Caki2 (cell line): ENCODE results near the gene SPATA7. TPM values are rescaled to one million over a fixed set of nuclear protein-coding genes. Genes with fewer than 3 reads are reported as not detected.

Experiments
- DNase-seq: peaks from one replicate; pipeline ENCODE4 v3.0.0-alpha.2; 2015; ENCODE audit warnings: low read depth
- in situ Hi-C: cut with HindIII; loops from 2 replicates; pipeline ENCODE4 v1.10.0; 2016; ENCODE audit warnings: low sequenced_read_pairs, low pct_unique_long_range_greater_than_20kb, mixed read lengths
- total RNA-seq: library from RNA; depleted of rRNA; stranded (reverse); fragments of >200 nt; shearing (Covaris generic); gene quantifications from 2 replicates; pipeline ENCODE4 v1.2.3, GENCODE V29; 2014; ENCODE audit warnings: low replicate concordance

SPATA7 gene
- total RNA-seq, 1 experiment from 2014 or later, result 16.0 TPM

- peak; percentile 25 for DNase-seq
- in situ Hi-C loops, result no loop called here
These were observed 3.4 kb downstream of the SPATA7 start for GRCh38 chr14:88388741-88389282.

GRCh38 chr14:88392609-88393008 lies 7.2 kb downstream of the SPATA7 start:
- no peak for DNase-seq
- in situ Hi-C loops, result no loop called here

DNA sequence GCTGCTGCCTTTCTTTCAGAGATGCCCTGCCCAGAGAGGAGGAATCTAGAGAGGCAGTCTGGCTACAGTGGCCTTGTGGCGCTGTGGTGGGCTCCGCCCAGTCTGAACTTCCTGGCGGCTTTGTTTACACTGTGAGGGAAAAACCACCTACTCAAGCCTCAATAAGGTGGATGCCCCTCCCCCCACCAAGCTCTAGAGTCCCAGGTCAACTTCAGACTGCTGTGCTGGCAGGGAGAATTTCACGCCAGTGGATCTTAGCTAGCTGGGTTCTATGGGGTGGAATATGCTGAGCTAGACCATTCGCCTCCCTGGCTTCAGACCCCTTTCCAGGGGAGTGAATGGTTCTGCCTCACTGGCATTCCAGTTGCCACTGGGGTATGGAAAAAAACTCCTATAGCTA lies 25.6 kb downstream of the SPATA7 start:
- in situ Hi-C loops, result no loop called here
- no peak for DNase-seq

- no peak for DNase-seq
- in situ Hi-C loops, result no loop called here
These were observed 32.1 kb downstream of the SPATA7 start for GRCh38 chr14:88417594-88417993.

GRCh38 chr14:88420187-88420586 lies 34.7 kb downstream of the SPATA7 start:
- DNase-seq, result no peak
- in situ Hi-C loops, result no loop called here

GRCh38 chr14:88421286-88421685 lies 35.8 kb downstream of the SPATA7 start:
- in situ Hi-C loops, result no loop called here
- DNase-seq, result no peak

DNA sequence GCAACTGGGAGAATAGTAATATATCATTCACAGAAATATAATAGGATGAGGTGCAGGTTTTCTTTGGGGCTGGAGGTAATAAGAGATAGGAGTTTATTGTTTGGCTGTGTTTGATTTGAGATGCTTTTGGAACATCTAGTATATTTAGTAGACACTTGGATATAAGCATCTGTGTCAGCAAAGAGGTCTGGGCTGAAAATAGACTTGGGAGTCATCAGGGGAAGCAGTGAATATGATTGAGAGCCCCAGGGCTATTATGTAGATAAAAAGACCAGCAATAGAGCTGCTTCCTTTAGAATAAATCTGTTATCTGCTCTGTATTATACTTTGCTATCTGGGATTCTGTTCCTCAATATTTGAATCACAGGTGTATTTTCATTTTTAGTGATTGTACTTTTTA lies 36.6 kb downstream of the SPATA7 start:
- in situ Hi-C loops, result no loop called here
- no peak for DNase-seq

- no peak for DNase-seq
These were observed 37.6 kb downstream of the SPATA7 start for GRCh38 chr14:88422919-88423650.

DNA sequence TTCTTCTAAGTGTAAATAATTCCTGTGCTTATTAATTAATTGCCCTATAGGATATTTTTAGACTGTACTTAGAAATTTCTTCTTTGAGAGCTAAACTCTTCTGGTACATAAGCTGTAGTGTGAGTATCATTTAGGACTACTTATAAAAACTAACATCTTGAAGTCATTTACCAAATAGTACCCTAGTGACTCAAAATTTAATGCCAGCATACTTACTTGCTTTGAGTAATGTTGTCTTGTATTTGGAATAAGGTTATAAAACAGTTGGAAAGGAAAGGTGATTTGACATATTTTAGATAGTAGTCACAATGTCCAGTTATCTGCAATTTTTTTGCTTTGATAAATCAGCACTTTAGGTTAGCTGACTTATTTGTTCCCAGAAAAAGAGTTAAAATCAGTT lies 39.1 kb downstream of the SPATA7 start:
- in situ Hi-C loops, result no loop called here

More at GRCh38 chr14:88422919-88423650, 37.6 kb downstream of the SPATA7 start:
- in situ Hi-C loops, result no loop called here

DNA sequence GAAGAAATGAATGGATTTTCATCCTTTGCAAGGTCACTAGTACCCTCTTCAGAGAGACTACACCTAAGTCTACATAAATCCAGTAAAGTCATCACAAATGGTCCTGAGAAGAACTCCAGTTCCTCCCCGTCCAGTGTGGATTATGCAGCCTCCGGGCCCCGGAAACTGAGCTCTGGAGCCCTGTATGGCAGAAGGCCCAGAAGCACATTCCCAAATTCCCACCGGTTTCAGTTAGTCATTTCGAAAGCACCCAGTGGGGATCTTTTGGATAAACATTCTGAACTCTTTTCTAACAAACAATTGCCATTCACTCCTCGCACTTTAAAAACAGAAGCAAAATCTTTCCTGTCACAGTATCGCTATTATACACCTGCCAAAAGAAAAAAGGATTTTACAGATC lies 40.8 kb downstream of the SPATA7 start:
- in situ Hi-C loops, result no loop called here
- DNase-seq, result no peak

More for the DNA sequence above, 39.1 kb downstream of the SPATA7 start:
- DNase-seq, result no peak

- in situ Hi-C loops, result no loop called here
- DNase-seq, result no peak
These were observed 45.5 kb downstream of the SPATA7 start for GRCh38 chr14:88430976-88431375.

GRCh38 chr14:88437658-88438057 lies 52.2 kb downstream of the SPATA7 start:
- in situ Hi-C loops, result no loop called here
- no peak for DNase-seq

DNA sequence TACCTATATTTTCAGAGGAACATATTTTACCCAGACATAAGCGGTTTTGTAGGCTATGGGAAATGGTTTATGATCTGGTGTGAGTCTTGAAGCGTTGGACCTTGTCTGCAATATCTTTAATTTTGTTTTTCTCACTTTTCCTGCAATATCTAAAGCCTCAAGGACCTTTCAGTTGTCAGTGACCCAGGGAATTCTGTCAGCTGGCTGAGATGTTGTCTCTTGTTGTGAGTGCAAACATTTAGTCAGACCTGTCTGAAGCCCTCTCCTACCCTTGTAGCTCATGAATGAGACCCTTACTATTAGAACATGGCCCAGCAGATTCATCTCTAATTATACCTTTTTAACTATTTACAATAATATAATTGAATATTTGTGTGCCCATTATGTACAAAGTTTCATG lies 53.6 kb downstream of the SPATA7 start:
- in situ Hi-C loops, result no loop called here
- no peak for DNase-seq

DNA sequence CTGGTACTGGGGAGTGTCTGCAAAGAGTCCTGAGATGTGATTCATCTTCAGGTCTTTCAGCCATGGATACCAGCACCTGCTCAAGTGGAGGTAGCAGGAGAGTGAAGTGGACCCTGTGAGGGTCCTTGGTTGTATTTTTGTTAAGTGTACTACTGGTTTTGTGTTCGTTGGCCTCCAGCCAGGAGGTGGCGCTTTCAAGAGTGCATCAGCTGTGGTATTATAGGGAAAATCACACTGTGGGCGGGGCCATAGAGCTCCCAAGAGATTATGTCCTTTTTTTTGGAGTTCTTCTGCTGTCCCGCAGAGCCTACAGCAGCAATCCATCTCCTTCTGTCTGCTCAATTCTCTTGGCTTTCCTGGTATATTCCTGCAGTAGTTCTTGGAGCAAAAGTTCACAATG lies 66.8 kb downstream of the SPATA7 start:
- in situ Hi-C loops, result no loop called here
- no peak for DNase-seq

DNA sequence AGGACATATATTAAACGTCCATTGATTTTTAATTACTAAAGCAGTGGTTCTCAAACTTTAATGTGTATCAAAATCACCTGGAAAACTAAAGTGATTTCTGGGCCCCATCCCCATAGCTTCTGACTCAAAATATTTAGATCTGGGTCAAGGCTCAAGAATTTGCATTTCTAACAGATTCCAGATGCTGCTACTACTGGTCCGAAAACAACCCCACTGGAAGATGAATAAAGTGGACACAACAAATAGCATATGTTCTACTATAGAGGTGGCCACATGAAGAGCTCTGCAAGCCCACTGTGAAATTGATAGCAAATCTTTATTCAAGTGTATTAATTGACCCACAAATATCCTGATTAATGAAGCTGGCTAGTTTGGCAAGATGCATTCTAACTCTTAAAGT lies 69.4 kb downstream of the SPATA7 start:
- in situ Hi-C loops, result no loop called here
- DNase-seq, result no peak

DNA sequence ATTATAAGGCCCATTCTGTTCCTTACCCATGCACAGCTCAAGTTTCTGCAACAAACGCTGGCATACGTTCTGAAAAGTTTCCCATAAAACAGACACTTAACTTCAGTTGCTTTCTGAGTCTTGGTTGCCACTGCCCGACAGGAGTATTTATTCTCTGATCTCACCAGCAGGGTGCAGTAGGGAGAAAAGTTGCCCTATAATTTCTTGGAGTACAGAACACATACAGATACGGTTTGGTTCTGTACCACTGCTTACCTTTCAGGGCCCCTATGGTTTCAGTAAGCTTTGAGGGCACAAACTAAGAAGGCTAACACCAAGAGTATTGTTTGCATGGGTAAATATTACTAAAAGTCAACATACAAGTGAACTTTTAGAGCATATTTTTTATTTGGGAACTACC lies 77.9 kb downstream of the SPATA7 start:
- no peak for DNase-seq
- in situ Hi-C loops, result no loop called here

DNA sequence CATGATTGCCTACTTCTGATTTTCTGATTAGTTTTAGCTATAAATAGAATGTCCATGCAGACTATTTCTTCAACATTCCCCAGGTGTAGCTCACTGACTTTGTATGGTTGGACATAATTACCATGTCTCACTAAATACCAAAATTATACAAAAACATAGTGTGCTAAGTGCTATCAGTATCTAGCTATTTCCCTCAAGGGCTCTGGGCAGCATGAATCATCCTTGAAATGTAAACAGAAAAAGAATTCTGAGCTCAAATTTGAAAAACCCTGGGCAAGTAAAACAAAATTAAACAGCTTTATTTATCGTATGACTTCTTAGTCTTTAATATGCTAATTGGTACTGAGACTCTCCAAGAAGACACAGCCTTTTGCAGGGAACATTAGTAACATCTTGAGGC lies 82.9 kb downstream of the SPATA7 start:
- no peak for DNase-seq
- in situ Hi-C loops, result no loop called here

GRCh38 chr14:88470542-88471440 lies 85.3 kb downstream of the SPATA7 start:
- in situ Hi-C loops, result no loop called here
- DNase-seq, result no peak

DNA sequence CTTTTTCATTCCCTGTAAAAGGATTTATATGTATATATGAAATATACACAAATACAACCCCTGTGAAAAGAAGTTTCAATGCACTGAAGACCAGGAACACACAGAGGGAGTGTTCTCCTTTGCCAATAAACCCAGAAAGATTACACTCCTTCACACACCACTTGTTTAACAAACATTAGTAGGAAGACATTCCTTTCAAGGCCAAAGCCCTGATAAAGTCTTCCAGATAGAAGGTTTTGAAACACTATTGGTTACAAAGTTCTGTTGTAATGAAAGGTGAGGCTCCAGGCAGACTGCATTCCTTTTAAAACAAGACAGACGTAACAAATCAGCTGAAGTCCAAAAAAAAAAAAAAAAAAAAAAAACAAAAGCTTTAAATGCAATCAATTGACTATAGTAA lies 88.3 kb downstream of the SPATA7 start:
- in situ Hi-C loops, result no loop called here
- DNase-seq, result no peak
